Uterus (tissue), 4 donors: ENCODE measurements around the gene ST6GALNAC2. TPM values are rescaled to one million over a fixed set of nuclear protein-coding genes. Genes with fewer than 3 reads are reported as not detected.
"Not testable (repeated sequence)": the region's sequence is repeated elsewhere in the genome, so short reads cannot be mapped to it uniquely, and the experiment has no call there.

ENCODE experiments used
- DNase-seq, 2 donors: peaks; one replicate each; pipeline ENCODE4 v3.0.0-alpha.2; 2019 to 2020
- H3K27ac ChIP-seq, 2 donors: fragments of 200-600 bp; sonication (generic); 1 replicate in 1 of 2; 2 replicates in 1 of 2; pipeline ENCODE4 v1.5.1; 2016 to 2018
- H3K27me3 ChIP-seq, 2 donors: fragments of 200-600 bp; sonication (generic); one replicate each; pipeline ENCODE4 v1.5.1; 2018 to 2019; ENCODE audit warnings: control low read depth in 1 of 2
- H3K36me3 ChIP-seq, 2 donors: fragments of 200-600 bp; sonication (generic); one replicate each; pipeline ENCODE4 v1.5.1; 2019; ENCODE audit warnings: control low read depth in 1 of 2
- H3K4me1 ChIP-seq, 2 donors: fragments of 200-600 bp; sonication (generic); one replicate each; pipeline ENCODE4 v1.5.1; 2018 to 2019; ENCODE audit warnings: control low read depth in 1 of 2
- H3K4me3 ChIP-seq, 2 donors: fragments of 200-600 bp; sonication (generic); 1 replicate in 1 of 2; 2 replicates in 1 of 2; pipeline ENCODE4 v1.5.1; 2018 to 2019; ENCODE audit warnings: mild to moderate bottlenecking in 1 of 2
- H3K9me3 ChIP-seq, 2 donors: fragments of 200-600 bp; sonication (generic); one replicate each; pipeline ENCODE4 v1.5.1; 2019; ENCODE audit warnings: control low read depth in 1 of 2
- POLR2A ChIP-seq, 2 donors: fragments of 450-650 bp; IDR thresholded peaks; one replicate each; pipeline ENCODE4 v1.6.1; 2016; ENCODE audit warnings: antibody characterized with exemption in 2 of 2, mild to moderate bottlenecking in 1 of 2, moderate library complexity in 1 of 2
- intact Hi-C: fragments of 100-400 bp; cut with DNase I; formaldehyde crosslinking; loops from one replicate; pipeline ENCODE4 v1.15.1; 2023; ENCODE audit warnings: low total_unique reads
- total RNA-seq, 4 donors: library from RNA; depleted of rRNA in 3 of 4; stranded (reverse); fragments of >200 nt in 3 of 4; gene quantifications; one replicate each; pipeline versions ENCODE4 v1.1.0 to v1.2.4, GENCODE V29; 2014 to 2023
- TF ChIP-seq, protein P1 (sequence below), 4 experiments: fragments of 200-600 bp in 2 of 4; fragments of 450-650 bp in 2 of 4; sonication (generic) in 2 of 4; IDR thresholded peaks; one replicate each; pipeline ENCODE4 v1.5.1; 2016 to 2019; ENCODE audit warnings: antibody characterized with exemption in 4 of 4, mild to moderate bottlenecking in 2 of 4, moderate library complexity in 1 of 4
- donor health status: DM: yes; HTN: yes; CAD: no.

The ST6GALNAC2 gene
- total RNA-seq, 4 donors from 2014 or later, result 0.59 to 9.5 (median 5.3) TPM; not detected in 1

- Histone ChIP-seq H3K27ac (peak overlapping the region; percentile 74 to 83), H3K4me1 (peaks cover 0 to 9% of the 10 kb centered on the region in 2 donors), H3K36me3 (no peaks in the 10 kb centered on the region), H3K4me3 (no peak overlapping the region), H3K27me3 (peaks cover 0 to 8% of the 10 kb centered on the region in 2 donors), H3K9me3 (no peaks in the 10 kb centered on the region)
- DNase-seq, result no peak
- TF ChIP-seq, protein P1, sequence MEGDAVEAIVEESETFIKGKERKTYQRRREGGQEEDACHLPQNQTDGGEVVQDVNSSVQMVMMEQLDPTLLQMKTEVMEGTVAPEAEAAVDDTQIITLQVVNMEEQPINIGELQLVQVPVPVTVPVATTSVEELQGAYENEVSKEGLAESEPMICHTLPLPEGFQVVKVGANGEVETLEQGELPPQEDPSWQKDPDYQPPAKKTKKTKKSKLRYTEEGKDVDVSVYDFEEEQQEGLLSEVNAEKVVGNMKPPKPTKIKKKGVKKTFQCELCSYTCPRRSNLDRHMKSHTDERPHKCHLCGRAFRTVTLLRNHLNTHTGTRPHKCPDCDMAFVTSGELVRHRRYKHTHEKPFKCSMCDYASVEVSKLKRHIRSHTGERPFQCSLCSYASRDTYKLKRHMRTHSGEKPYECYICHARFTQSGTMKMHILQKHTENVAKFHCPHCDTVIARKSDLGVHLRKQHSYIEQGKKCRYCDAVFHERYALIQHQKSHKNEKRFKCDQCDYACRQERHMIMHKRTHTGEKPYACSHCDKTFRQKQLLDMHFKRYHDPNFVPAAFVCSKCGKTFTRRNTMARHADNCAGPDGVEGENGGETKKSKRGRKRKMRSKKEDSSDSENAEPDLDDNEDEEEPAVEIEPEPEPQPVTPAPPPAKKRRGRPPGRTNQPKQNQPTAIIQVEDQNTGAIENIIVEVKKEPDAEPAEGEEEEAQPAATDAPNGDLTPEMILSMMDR (IDR thresholded peaks at IDR 0.05), result no peak
- no peak for TF ChIP-seq POLR2A (IDR thresholded peaks at IDR 0.05)
- intact Hi-C loops, result no loop called here
These were observed 49.7 kb downstream of the ST6GALNAC2 start for GRCh38 chr17:76535788-76536510.

GRCh38 chr17:76534831-76535732 lies 50.6 kb downstream of the ST6GALNAC2 start:
- H3K36me3 ChIP-seq, result no peaks in the 10 kb centered on the region
- H3K4me3 ChIP-seq, result no peak overlapping the region
- H3K27ac ChIP-seq, result peak overlapping the region; percentile 74 to 83
- intact Hi-C loops, result no loop called here
- DNase-seq, result no peak
- H3K9me3 ChIP-seq, result no peaks in the 10 kb centered on the region
- TF ChIP-seq, protein P1 (IDR thresholded peaks at IDR 0.05), result no peak
- no peak for TF ChIP-seq POLR2A (IDR thresholded peaks at IDR 0.05)
- peaks cover 0 to 15% of the 10 kb centered on the region in 2 donors for H3K4me1 ChIP-seq
- peaks cover 0 to 8% of the 10 kb centered on the region in 2 donors for H3K27me3 ChIP-seq

DNA sequence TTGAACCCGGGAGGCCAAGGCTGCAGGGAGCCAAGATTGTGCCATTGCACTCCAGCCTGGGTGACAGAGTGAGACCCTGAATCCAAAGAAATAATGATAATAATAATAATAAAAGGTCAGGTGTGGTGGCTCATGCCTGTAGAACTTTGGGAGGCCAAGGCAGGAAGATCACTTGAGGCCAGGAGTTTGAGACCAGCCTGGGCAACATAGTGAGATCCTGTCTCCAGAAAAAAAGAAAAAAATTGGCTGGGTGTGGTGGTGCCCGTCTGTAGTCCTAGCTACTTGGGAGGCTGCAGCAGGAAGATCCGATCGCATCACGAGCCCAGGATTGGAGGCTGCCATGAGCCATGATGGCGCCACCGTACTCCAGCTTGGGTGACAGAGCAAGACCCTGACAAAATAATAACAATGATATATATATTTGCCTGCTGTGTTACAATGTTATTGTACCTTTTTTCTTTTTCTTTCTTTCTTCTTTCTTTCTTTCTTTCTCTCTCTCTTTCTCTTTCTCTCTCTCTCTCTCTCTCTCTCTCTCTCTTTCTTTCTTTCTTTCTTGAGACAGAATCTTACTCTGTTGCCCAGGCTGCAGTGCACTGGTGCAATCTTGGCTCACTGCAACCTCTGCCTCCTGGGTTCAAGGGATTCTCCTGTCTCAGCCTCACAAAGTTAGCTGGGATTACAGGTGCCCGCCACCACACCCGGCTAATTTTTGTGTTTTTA lies 51.9 kb downstream of the ST6GALNAC2 start:
- H3K36me3 ChIP-seq, H3K27me3 ChIP-seq, intact Hi-C loops, H3K4me3 ChIP-seq, DNase-seq, H3K27ac ChIP-seq, H3K9me3 ChIP-seq: not testable (repeated sequence)
- H3K4me1 ChIP-seq, result peaks cover 0 to 22% of the 10 kb centered on the region in 2 donors

- H3K4me3 ChIP-seq, result no peak overlapping the region
- TF ChIP-seq, protein P1 (IDR thresholded peaks at IDR 0.05), result no peak
- no peak for TF ChIP-seq POLR2A (IDR thresholded peaks at IDR 0.05)
- H3K27ac ChIP-seq, result peak overlapping the region; percentile 94 to 95
- no peaks in the 10 kb centered on the region for H3K9me3 ChIP-seq
- peaks cover 0 to 16% of the 10 kb centered on the region in 2 donors for H3K4me1 ChIP-seq
- peaks cover 0 to 2% of the 10 kb centered on the region in 2 donors for H3K27me3 ChIP-seq
- H3K36me3 ChIP-seq, result no peaks in the 10 kb centered on the region
- intact Hi-C loops, result no loop called here
- no peak for DNase-seq
These were observed 53.5 kb downstream of the ST6GALNAC2 start for GRCh38 chr17:76532072-76532651.

GRCh38 chr17:76531486-76532038 lies 54.1 kb downstream of the ST6GALNAC2 start:
- Histone ChIP-seq H3K36me3 (no peaks in the 10 kb centered on the region), H3K4me3 (no peak overlapping the region), H3K27ac (peak overlapping the region; percentile 94 to 95), H3K9me3 (no peaks in the 10 kb centered on the region), H3K27me3 (no peaks in the 10 kb centered on the region), H3K4me1 (peaks cover 0 to 16% of the 10 kb centered on the region in 2 donors)
- intact Hi-C loops, result no loop called here
- TF ChIP-seq, protein P1 (IDR thresholded peaks at IDR 0.05), result no peak
- no peak for TF ChIP-seq POLR2A (IDR thresholded peaks at IDR 0.05)
- no peak for DNase-seq
